ENCODE results near the gene RPTOR. TPM values are rescaled to one million over a fixed set of nuclear protein-coding genes. Genes with fewer than 3 reads are reported as not detected.
A peak's percentile ranks its signal among the peaks of the same experiment; 100 is the strongest.

RPTOR gene
- total and polyA plus RNA-seq, 10 of the 15 experiments (the other 5 are each of a cell fraction or from before 2014, with no cell fraction given) = 0.18 to 32.1 (median 7.8) TPM

- TF ChIP-seq IRF5 (IDR thresholded peaks at IDR 0.05; ENCODE audit: borderline replicate concordance) (no peak), CBFB (IDR thresholded peaks at IDR 0.05; ENCODE audit: low read depth) (no peak), ATF3 (IDR thresholded peaks at IDR 0.05; ENCODE audit: borderline replicate concordance, extremely low read depth, low read depth, low read length) (no peak), ATF7 (IDR thresholded peaks at IDR 0.05; ENCODE audit: low read depth) (no peak), YY1 (IDR thresholded peaks at IDR 0.05; ENCODE audit: low read depth, low read length) (peak; percentile 42; the same call in 1 of the 2 replicates), ZNF24 (IDR thresholded peaks at IDR 0.05) (0 out of 2 replicates have a peak, but pooled peaks have one; percentile 39), RBBP5 (conservative IDR thresholded peaks at IDR 0.05) (no peak), JUND (IDR thresholded peaks at IDR 0.05; ENCODE audit: low read depth, low read length) (no peak), NR2F1 (conservative IDR thresholded peaks at IDR 0.05) (peak; percentile 42; the same call in 1 of the 2 replicates), CHD4 (IDR thresholded peaks at IDR 0.05) (no peak), HDGF (IDR thresholded peaks at IDR 0.05) (0 out of 2 replicates have a peak, but pooled peaks have one; percentile 27), CEBPB (IDR thresholded peaks at IDR 0.05; ENCODE audit: borderline replicate concordance in 1 of 2, low read depth in 2 of 2, low read length in 2 of 2) (0 out of 4 replicates have a peak, but pooled peaks of 1 of the 2 experiments have one; percentile 17), CUX1 (IDR thresholded peaks at IDR 0.05; ENCODE audit: insufficient replicate concordance, low read depth, low read length) (no peak), RUNX3 (IDR thresholded peaks at IDR 0.05; ENCODE audit: low read length) (peak; percentile 25; the same call in 1 of the 2 replicates), MTA3 (IDR thresholded peaks at IDR 0.05; ENCODE audit: borderline replicate concordance, low read length) (0 out of 2 replicates have a peak, but pooled peaks have one; percentile 55), LARP7 (IDR thresholded peaks at IDR 0.05) (no peak)
Measured at GRCh38 chr17:80780381-80781198, 236.0 kb downstream of the RPTOR start (continued).
